T-helper 22 cell (primary cell): ENCODE results near the gene TLL1.

Experiments
- DNase-seq: peaks from one replicate; pipeline ENCODE4 v3.0.0-alpha.2; 2020; ENCODE audit warnings: low read depth

Gene TLL1

DNA sequence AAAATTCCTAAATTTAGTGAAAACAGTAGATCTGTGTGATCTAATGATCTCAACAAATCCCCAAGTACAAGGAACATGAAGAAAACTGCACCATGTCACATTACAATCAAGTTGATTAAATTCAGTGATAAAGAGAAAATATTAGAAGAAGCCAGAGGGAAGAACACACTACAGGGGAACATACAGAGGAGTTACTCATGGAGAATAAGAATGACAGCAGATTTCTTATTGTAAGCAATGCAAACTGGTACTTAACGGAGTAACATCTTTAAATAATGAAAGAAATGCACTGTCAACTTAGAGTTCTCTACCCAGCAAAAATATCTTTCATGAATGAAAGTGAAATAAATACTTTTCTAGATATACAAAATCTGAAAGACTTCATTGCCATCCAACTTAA lies 21.1 kb downstream of the TLL1 start:
- DNase-seq, result no peak

GRCh38 chr4:165905405-165906027 lies 32.5 kb downstream of the TLL1 start:
- no peak for DNase-seq

DNA sequence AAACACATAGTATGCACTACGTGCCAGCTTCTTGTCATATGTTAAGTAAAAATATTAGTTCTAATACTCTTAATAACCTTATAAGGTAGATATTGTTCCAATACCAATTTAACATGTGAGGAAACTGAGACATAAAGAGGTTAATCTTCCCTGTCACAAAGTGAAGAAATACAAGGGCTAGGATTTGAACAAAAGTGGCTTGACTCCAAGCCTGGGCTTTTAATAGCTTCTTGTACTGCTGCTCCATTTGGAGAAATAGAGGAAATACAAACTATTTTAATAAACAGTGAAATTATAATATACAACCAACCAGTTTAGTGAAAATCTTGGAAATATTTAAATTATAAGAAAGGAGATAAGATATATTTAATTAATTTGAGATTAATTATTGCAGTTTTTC lies 33.2 kb downstream of the TLL1 start:
- DNase-seq, result no peak

DNA sequence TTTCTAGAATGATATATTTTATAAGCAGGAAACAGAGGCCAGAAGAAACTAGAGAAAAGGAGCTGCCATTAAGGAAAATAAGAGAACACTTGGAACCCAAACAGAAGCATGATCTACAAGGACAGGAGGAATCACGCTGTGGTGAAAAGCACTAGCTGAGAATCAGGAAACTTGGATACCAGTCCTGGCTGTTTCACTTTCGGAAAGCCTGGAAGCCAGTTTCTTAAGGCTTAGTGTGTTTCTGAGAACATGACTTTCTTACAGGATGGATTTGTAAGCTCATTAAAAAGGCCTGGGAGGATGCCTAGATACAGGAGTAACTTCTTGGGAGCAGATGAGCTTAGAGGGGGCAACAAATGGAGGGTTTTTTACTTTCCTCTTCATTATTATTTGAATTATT lies 36.9 kb downstream of the TLL1 start:
- no peak for DNase-seq

DNA sequence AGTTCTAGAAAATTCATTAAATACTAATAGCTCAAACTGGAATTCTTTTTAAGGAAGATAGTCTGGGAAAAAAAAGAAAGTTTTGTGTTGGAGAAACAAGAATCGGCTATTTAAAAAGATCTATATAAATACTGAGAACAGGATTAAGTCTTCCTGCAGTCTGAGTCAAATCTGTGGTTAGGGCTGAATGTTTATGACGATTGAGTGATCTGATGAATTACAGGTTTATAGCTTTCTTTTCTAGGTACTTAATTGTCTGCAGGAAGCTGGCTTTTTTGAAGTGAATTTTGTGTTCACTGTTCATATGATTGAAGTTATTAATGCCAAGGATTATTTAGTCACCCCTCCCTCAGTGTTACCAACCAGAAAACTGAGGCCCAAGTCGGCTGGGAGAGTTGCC lies 42.2 kb downstream of the TLL1 start:
- no peak for DNase-seq

DNA sequence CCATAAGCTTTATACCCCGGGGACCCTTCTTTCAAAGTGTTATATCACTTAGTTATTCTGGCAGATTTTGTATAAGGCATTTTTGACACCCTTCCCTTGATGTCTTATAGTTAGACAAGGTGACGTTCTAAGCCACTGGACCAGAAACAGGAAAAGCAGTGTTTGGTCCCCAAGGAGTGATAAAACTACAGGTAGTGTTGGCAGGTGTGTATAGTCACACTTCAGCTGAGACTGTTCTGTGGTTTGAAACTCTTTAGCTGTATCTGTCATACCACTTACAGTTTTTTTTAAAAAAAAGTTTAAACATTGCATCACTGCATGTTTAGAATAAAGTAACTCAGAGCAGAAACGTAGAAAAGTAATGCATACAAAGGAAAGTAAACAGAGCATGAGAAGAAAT lies 48.5 kb downstream of the TLL1 start:
- DNase-seq, result no peak

GRCh38 chr4:165922747-165923146 lies 49.7 kb downstream of the TLL1 start:
- DNase-seq, result no peak

- no peak for DNase-seq
Observed at GRCh38 chr4:165926307-165926706, 53.3 kb downstream of the TLL1 start.

GRCh38 chr4:165927366-165927765 lies 54.3 kb downstream of the TLL1 start:
- DNase-seq, result no peak

GRCh38 chr4:165927815-165928214 lies 54.8 kb downstream of the TLL1 start:
- DNase-seq, result no peak

DNA sequence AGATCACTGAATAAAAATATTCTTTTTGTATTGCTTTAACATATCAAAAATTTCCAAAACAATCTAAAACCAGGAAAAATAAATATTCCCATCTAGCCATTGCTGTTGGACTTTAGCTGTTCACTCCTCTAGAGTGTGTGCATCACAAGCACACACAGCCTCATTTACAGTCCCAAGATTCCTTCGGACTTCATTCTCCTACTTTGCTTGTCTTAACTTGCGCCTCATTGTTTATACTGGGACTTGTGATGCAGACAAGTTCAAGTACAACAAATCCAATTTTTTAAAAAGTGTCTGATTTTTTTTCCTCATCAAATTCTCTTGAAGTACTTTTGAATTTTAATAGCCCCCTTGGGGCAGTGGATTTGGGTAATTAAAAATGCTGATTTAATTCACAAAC lies 55.6 kb downstream of the TLL1 start:
- DNase-seq, result no peak

GRCh38 chr4:165929662-165930061 lies 56.6 kb downstream of the TLL1 start:
- no peak for DNase-seq

GRCh38 chr4:165931741-165932140 lies 58.7 kb downstream of the TLL1 start:
- no peak for DNase-seq

GRCh38 chr4:165944900-165945299 lies 71.9 kb downstream of the TLL1 start:
- no peak for DNase-seq

DNA sequence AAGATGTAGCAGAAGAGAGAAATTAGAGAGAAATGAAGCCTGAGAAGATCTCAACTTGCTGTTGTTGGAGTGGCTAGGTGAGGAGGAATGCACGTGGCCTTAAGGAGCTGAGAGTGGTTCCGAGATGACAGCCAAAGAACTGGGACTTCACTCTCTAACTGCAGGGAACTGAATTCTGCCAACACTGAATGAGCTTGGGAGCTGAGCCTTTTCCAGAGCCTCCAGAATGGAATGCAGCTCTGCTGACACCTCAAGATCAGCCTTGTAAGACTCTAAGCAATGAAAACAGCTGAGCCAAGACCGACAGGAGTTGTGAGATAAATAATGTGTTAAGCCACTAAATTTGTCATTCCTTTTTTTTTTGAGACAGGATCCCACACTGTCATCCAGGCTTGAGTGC lies 73.0 kb downstream of the TLL1 start:
- no peak for DNase-seq

DNA sequence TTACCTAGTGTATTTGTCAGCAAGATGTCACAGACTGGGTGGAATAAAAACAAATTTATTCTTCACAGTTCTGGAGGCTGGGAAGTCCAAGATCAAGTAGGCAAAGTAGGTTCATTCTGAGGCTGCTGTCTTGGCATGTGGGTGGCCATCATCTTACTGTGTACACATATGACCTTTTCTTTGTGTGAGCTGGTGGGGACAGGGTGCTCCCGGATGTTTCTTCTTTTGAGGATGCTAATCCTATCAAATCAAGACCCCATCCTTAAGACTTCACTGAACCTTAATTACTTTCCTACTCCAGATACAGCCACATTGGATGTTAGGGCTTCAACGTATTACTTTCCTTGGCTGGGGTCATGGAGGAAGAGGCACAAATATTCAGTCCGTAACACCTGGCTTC lies 74.0 kb downstream of the TLL1 start:
- DNase-seq, result no peak

DNA sequence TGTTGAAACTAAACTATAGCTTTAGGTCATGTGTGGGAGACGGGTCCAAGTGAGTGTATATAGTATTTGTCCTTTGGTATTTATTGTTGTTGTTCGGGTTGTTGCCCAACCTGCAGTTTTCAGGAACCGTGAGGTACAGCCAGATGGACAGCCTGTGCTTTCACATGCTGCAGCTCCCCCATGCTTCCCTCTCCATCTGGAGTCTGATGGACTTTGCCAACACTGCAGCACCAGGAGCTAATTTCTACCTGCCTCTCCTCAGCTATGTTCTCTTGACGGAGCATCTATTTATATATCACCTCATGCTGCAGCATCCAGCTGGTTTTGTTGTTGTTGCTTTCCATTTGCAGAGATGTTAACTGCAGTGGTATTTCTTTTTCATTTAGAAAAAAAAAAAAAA lies 80.1 kb downstream of the TLL1 start:
- DNase-seq, result no peak

DNA sequence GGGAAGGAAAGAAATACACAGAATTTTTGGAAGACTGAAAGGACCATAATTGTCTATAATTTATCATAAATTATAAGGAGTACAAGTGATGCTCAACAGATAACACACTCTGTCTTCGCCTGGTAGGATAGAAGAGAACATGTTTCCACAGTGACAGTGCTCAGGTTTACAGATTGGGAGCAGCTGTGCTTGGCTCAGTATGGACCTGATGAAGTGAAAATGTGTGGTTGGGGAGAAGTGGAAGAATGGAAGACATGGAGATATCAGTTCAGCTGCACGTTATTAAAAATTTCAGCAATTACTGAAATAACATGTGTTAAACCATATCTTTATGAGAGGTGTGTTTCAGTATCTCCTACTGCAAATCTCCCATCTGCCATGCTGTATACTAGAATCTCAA lies 90.6 kb downstream of the TLL1 start:
- no peak for DNase-seq

- DNase-seq, result no peak
Observed at GRCh38 chr4:165964591-165964990, 91.6 kb downstream of the TLL1 start.

DNA sequence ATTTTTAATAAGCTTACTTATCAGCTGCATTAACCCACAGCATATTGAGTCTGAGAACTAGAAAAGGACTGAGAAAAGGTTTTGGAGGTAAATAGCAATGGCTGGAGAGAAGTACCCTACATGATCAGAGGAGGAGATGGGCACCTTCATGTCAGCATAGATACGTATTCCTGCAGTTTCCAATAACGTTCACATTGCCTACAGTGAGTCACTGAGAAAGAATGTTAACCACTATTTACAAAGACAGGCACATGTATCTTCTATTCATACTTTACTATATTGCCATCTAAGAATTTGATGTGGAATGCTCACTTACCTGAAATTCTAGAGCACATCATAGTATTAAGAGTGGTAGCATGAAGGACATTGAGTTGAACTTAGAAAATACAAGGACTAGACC lies 92.5 kb downstream of the TLL1 start:
- no peak for DNase-seq

DNA sequence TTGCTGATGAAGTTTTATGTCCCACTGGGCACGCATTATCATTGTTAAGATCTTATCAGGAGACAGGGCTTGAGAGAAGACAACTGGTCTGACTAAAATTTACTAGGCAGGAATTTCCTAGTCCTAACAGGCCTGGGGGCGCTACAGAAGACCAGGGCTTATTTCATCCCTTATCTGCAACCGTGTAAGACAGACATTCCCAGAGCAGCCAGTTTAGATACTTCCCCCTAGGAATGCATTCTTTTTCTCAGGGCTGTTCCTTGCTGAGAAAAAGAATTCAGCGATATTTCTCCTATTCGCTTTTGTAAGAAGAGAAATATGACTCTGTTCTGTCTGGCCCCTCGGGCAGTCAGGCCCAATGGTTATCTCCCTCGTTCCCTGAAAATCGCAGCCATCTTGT lies 93.8 kb downstream of the TLL1 start:
- no peak for DNase-seq

GRCh38 chr4:165967486-165967885 lies 94.4 kb downstream of the TLL1 start:
- DNase-seq, result no peak

DNA sequence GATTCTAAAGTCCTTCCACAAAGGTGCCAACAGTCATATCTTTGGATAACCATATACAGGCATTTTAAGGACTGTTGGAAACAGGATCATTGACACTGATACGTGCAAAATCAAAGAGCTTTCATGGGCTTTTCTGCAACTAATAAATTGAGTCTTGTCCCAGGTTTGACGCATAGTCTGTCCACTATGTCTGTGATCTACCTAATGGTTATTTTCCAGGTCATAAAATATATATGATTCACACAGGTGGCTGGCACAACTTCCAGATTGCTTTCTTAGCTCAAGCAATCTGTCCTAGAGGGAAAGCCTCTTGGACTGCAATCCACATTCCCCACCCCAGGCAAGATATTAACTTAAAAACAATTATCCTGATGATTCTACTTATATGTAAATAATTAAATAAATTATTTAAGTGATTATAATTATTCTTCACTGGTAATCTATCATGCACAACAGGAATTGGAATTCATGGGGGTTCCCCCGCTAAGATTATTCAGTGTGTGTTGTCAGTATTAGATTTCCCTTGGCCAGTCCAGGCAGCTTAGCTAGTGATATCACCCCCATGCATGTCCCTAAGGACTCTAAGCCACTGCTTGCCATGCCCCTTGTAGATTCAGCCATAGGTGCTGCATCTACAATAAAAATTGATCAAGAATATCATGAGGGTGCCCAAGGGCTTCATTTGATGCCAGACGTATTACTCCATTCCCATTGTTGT lies 97.8 kb downstream of the TLL1 start:
- no peak for DNase-seq

GRCh38 chr4:165971446-165971845 lies 98.4 kb downstream of the TLL1 start:
- DNase-seq, result no peak
